GM12872 (cell line): Measurements from ENCODE around the gene KCNG4.

ENCODE experiments used
- CTCF ChIP-seq: IDR thresholded peaks from 3 replicates; pipeline ENCODE4 v1.5.1; 2011; ENCODE audit warnings: low read depth, mild to moderate bottlenecking, low read length, moderate library complexity; ENCODE audit not compliant: insufficient read depth

KCNG4 gene

GRCh38 chr16:84227548-84227947, 12.3 kb downstream of the KCNG4 start:
- TF ChIP-seq CTCF, result no peak

- TF ChIP-seq CTCF, result no peak
These were observed 13.8 kb downstream of the KCNG4 start for GRCh38 chr16:84226026-84226425.

GRCh38 chr16:84225571-84225970, 14.2 kb downstream of the KCNG4 start:
- no peak for TF ChIP-seq CTCF

- TF ChIP-seq CTCF, result no peak
These were observed 14.7 kb downstream of the KCNG4 start for GRCh38 chr16:84225126-84225525.

- no peak for TF ChIP-seq CTCF
These were observed 15.3 kb downstream of the KCNG4 start for GRCh38 chr16:84224554-84224953.

GRCh38 chr16:84223456-84223855, 16.4 kb downstream of the KCNG4 start:
- TF ChIP-seq CTCF, result no peak

- no peak for TF ChIP-seq CTCF
These were observed 19.0 kb downstream of the KCNG4 start for GRCh38 chr16:84220851-84221250.

GRCh38 chr16:84218956-84219355, 20.9 kb downstream of the KCNG4 start:
- no peak for TF ChIP-seq CTCF
